Activated CD8-positive, alpha-beta memory T cell treated with anti-CD3 and anti-CD28 coated beads for 48 hours (primary cell): ENCODE measurements around the gene GJC2.

Experiments
- DNase-seq, 3 experiments: peaks; one replicate each; pipeline ENCODE4 v3.0.0-alpha.2; 2020; ENCODE audit warnings: low read depth in 2 of 3, low spot score in 2 of 3

Gene GJC2

GRCh38 chr1:228112617-228113016, 37.1 kb upstream of the GJC2 start:
- DNase-seq = no peak

- no peak for DNase-seq
Observed at GRCh38 chr1:228114827-228115226, 34.9 kb upstream of the GJC2 start.

GRCh38 chr1:228117335-228117734, 32.4 kb upstream of the GJC2 start:
- no peak for DNase-seq

GRCh38 chr1:228118040-228118439, 31.7 kb upstream of the GJC2 start:
- DNase-seq = no peak

- DNase-seq = no peak
Observed at GRCh38 chr1:228120351-228120750, 29.4 kb upstream of the GJC2 start.

- DNase-seq = no peak
Observed at GRCh38 chr1:228120857-228121489, 28.8 kb upstream of the GJC2 start.

- DNase-seq = no peak
Observed at GRCh38 chr1:228122921-228123441, 26.7 kb upstream of the GJC2 start.

GRCh38 chr1:228123505-228123904, 26.2 kb upstream of the GJC2 start:
- DNase-seq = no peak

- DNase-seq = no peak
Observed at GRCh38 chr1:228125185-228125584, 24.5 kb upstream of the GJC2 start.

- no peak for DNase-seq
Observed at GRCh38 chr1:228131766-228132165, 18.0 kb upstream of the GJC2 start.

GRCh38 chr1:228134591-228134990, 15.1 kb upstream of the GJC2 start:
- DNase-seq = no peak

GRCh38 chr1:228136901-228137300, 12.8 kb upstream of the GJC2 start:
- no peak for DNase-seq

GRCh38 chr1:228139406-228139930, 10.3 kb upstream of the GJC2 start:
- no peak for DNase-seq

- peak; percentile 99 to 100 (median 99) for DNase-seq
Observed at GRCh38 chr1:228139931-228140723, 9.6 kb upstream of the GJC2 start, which contains the start of gene GUK1. Gene GUK1, plus strand, starts transcription at chr1:228140279. Its CDS starts 24 bp downstream, at chr1:228140303.

- no peak for DNase-seq
Observed at GRCh38 chr1:228140724-228141225, 9.0 kb upstream of the GJC2 start.

GRCh38 chr1:228141226-228142044, 8.3 kb upstream of the GJC2 start:
- DNase-seq = no peak

GRCh38 chr1:228142155-228142691, 7.5 kb upstream of the GJC2 start:
- DNase-seq = no peak

GRCh38 chr1:228142701-228143136, 7.0 kb upstream of the GJC2 start:
- DNase-seq = no peak

GRCh38 chr1:228143480-228144192, 6.1 kb upstream of the GJC2 start:
- no peak for DNase-seq
